Heart right ventricle (tissue), 16 donors: Measurements from ENCODE around the gene OPTC. TPM values are rescaled to one million over a fixed set of nuclear protein-coding genes. Genes with fewer than 3 reads are reported as not detected.
A peak's percentile ranks its signal among the peaks of the same experiment; 100 is the strongest.

Experiments
- ATAC-seq, 8 donors: fragments of 200-7000 bp; cut with Tn5 transposase; one replicate each; pipeline ENCODE4 v1.9.1; 2020; ENCODE audit warnings: mild to moderate bottlenecking in 8 of 8, moderate library complexity in 8 of 8, moderate number of reproducible peaks in 1 of 8
- DNase-seq, 2 donors: peaks; one replicate each; pipeline ENCODE4 v3.0.0-alpha.2; 2020
- H3K27ac ChIP-seq, 10 donors: fragments of 200-600 bp; sonication (generic) in 2 of 10; one replicate each; pipeline versions ENCODE4 v1.5.0 to v1.8.0; 2020 to 2022; ENCODE audit warnings: mild to moderate bottlenecking in 3 of 10
- H3K27me3 ChIP-seq, 7 donors: fragments of 200-600 bp; one replicate each; pipeline ENCODE4 v1.8.0; 2021 to 2022; ENCODE audit warnings: mild to moderate bottlenecking in 2 of 7
- H3K36me3 ChIP-seq, 9 donors: fragments of 200-600 bp; sonication (generic) in 1 of 9; one replicate each; pipeline versions ENCODE4 v1.5.0 to v1.8.0; 2020 to 2022; ENCODE audit warnings: mild to moderate bottlenecking in 2 of 9
- H3K4me1 ChIP-seq, 9 donors: fragments of 200-600 bp; sonication (generic) in 1 of 9; one replicate each; pipeline versions ENCODE4 v1.5.0 to v1.8.0; 2020 to 2022; ENCODE audit warnings: mild to moderate bottlenecking in 4 of 9
- H3K4me3 ChIP-seq, 10 donors: fragments of 200-600 bp; sonication (generic) in 2 of 10; one replicate each; pipeline versions ENCODE4 v1.5.0 to v1.8.0; 2020 to 2022; ENCODE audit warnings: mild to moderate bottlenecking in 7 of 10, moderate library complexity in 2 of 10
- H3K9me3 ChIP-seq, 11 donors: fragments of 200-600 bp in 10 of 11; sonication (generic) in 2 of 11; one replicate each; pipeline versions ENCODE4 v1.5.0 to v1.8.0; 2013 to 2022; ENCODE audit warnings: mild to moderate bottlenecking in 2 of 11, control low read depth in 1 of 11, moderate library complexity in 1 of 11
- WGBS, 2 donors: extraction: QIAGEN DNeasy Blood & Tissue Kit; methylation state at CpG; one replicate each; pipeline ENCODE4 v1.1.7; 2013; ENCODE audit warnings: inconsistent platforms in 1 of 2; 5-methylcytosine and 5-hydroxymethylcytosine counted together
- intact Hi-C, 10 donors: fragments of 100-400 bp; cut with DNase I; formaldehyde crosslinking; loops; one replicate each; pipeline versions ENCODE4 v1.11.1 to v1.14.2; 2022
- polyA plus RNA-seq, 2 donors: library from polyadenylated mRNA; stranded (reverse); fragments of 200-250 nt; gene quantifications; one replicate each; pipeline ENCODE4 v1.2.3, GENCODE V29; 2013
- total RNA-seq, 10 donors: library from RNA; stranded (reverse); fragmentation: NEBNext Ultra II Directional in 3 of 10; extraction: Animal tissue kit (Norgen Biotek cat#: 25700) in 3 of 10; gene quantifications; one replicate each; pipeline versions ENCODE4 v1.2.1 to v1.2.4, GENCODE V29; 2021 to 2023
- TF ChIP-seq, protein P1 (sequence below), 9 donors: fragments of 200-600 bp; sonication (generic) in 2 of 9; IDR thresholded peaks; one replicate each; pipeline versions ENCODE4 v1.5.0 to v1.8.0; 2021 to 2022; ENCODE audit warnings: antibody characterized with exemption in 9 of 9, mild to moderate bottlenecking in 5 of 9, moderate library complexity in 1 of 9
- donor health status: Arrhythmogenic right ventricular cardiomyopathy.
- donor health status: ischemic (EF 13 %, LVEDD 7.1; RV severe dilation, severe dysfunction).
- donor health status: healthy with polysubstance abuse.
- donor health status: DM: no; HTN: yes; CAD: no.
- donor health status: DM: no; HTN: no; CAD: no.
- donor health status: ischemic (EF 25% LVEDD 6.9; RV normal size, moderate dysfunction).
- donor health status: ischemic (EF 25% LVEDD 5.7; RV mildly dilated, moderate dysfunction).
- donor health status: healthy.
- donor health status: DM: yes; HTN: yes; CAD: no.
- donor health status: Ischemic cardiomyopathy.
- donor health status: ischemic (EF 35%, LVEDD 5.7; RV mildly dilated, moderate dysfunction).
- donor health status: nonischemic (EF 11% LVEDD 7.7; RV severe dilation, severe dysfunction).
- donor health status: DM: yes; HTN: yes; CAD: no.
- donor health status: PGD.
- donor health status: ischemic (EF 29% LVEDD 5.4; RV normal size, mild dysfunction).
- donor health status: nonischemic (EF 23%, LVEDD 6.1; RV moderate dilation, normal function).

Gene OPTC
- total and polyA plus RNA-seq, 12 donors: not detected

DNA sequence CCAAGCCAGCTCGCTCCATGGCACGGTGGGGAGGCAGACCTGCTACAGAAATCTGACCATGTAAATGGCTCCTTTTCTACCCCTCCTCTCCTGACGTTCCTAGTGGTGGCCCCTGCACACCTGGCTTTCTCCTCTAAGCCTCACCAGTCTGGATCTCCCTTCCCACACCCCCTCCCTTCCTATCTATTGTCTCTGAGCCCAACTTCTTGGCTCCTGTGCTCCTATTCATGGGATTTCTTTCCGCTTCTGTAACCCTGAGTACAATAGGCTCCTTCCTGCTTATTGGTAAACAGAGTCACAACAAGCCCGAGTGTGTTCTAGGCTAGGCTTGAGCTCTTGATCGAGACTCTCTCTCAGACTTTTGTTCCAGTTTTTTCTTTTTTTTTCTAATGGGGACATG lies 17.6 kb downstream of the OPTC start:
- no peaks in the 10 kb centered on the region for H3K36me3 ChIP-seq
- ATAC-seq (peak; percentile 10 to 68 (median 55)), DNase-seq (peak in 1 of 2 donors; percentile 50)
- WGBS, 2 donors: 67 to 76% methylated on average over 6 of the region's 6 CpGs
- TF ChIP-seq, protein P1, sequence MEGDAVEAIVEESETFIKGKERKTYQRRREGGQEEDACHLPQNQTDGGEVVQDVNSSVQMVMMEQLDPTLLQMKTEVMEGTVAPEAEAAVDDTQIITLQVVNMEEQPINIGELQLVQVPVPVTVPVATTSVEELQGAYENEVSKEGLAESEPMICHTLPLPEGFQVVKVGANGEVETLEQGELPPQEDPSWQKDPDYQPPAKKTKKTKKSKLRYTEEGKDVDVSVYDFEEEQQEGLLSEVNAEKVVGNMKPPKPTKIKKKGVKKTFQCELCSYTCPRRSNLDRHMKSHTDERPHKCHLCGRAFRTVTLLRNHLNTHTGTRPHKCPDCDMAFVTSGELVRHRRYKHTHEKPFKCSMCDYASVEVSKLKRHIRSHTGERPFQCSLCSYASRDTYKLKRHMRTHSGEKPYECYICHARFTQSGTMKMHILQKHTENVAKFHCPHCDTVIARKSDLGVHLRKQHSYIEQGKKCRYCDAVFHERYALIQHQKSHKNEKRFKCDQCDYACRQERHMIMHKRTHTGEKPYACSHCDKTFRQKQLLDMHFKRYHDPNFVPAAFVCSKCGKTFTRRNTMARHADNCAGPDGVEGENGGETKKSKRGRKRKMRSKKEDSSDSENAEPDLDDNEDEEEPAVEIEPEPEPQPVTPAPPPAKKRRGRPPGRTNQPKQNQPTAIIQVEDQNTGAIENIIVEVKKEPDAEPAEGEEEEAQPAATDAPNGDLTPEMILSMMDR (IDR thresholded peaks at IDR 0.05): no peak
- no peak overlapping the region for H3K4me3 ChIP-seq
- intact Hi-C loops: loop anchor here in 2 of 10 donors (2.0 to 5.0 kb wide), 2 partner anchors 36 to 115 kb away; partner anchors contain the start of gene ATP2B4 (in 1 of the 2)
- H3K4me1 ChIP-seq: peaks cover 31 to 82% (median 56%) of the 10 kb centered on the region in 9 donors
- no peaks in the 10 kb centered on the region for H3K27me3 ChIP-seq
- H3K27ac ChIP-seq: peak overlapping the region in 9 of 10 donors; percentile 46 to 91 (median 70)
- no peaks in the 10 kb centered on the region for H3K9me3 ChIP-seq

DNA sequence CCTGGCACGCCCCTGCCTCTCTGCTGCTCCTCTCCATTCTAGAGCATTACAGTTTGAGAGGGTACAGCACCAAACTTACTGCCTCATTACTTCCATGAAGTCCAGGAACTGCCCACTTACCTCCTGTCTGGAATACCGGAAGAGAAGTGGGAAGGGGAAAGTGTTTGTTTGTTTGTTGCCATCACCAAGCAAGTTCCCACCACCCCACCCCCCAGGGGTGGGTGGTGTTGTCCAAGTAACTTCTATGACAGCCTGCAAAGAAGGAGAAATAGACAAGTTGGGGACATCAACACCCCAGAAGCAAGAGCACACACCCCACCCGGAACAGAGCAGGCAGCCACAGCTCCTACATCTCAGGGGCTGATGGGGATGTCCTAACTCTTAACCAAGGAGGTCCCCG lies 18.0 kb downstream of the OPTC start:
- H3K27ac ChIP-seq: peak overlapping the region in 9 of 10 donors; percentile 46 to 91 (median 70)
- no peaks in the 10 kb centered on the region for H3K36me3 ChIP-seq
- no peaks in the 10 kb centered on the region for H3K27me3 ChIP-seq
- intact Hi-C loops: loop anchor here in 2 of 10 donors (2.0 to 5.0 kb wide), 2 partner anchors 35 to 115 kb away; partner anchors contain the start of gene ATP2B4 (in 1 of the 2)
- 69 to 74% methylated on average over 4 of the region's 4 CpGs for WGBS, 2 donors
- DNase-seq: no peak
- no peak for ATAC-seq
- H3K4me3 ChIP-seq: no peak overlapping the region
- H3K4me1 ChIP-seq: peaks cover 28 to 78% (median 53%) of the 10 kb centered on the region in 9 donors
- no peaks in the 10 kb centered on the region for H3K9me3 ChIP-seq
- TF ChIP-seq, protein P1 (IDR thresholded peaks at IDR 0.05): no peak

DNA sequence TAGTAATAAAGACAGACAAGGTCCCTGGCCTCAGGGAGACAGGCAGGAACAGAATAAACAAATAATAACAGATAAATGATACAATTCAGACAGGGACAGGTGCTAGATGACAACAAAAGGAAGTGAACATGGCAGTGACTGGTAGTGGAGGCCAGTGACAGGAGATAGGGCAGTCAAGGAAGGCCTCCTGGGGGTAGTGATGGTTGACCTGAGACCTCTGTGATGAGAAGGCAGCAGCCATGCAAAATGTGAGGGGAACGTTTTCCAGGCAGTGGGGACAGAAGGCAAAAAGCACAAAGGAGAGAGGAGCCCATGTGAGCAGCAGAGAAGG lies 18.5 kb downstream of the OPTC start:
- Histone ChIP-seq H3K4me3 (no peak overlapping the region), H3K36me3 (no peaks in the 10 kb centered on the region), H3K27me3 (no peaks in the 10 kb centered on the region), H3K9me3 (no peaks in the 10 kb centered on the region), H3K4me1 (peaks cover 24 to 72% (median 47%) of the 10 kb centered on the region in 9 donors), H3K27ac (peak overlapping the region in 9 of 10 donors; percentile 46 to 91 (median 70))
- DNase-seq (no peak), ATAC-seq (no peak)
- TF ChIP-seq, protein P1 (IDR thresholded peaks at IDR 0.05): no peak
- 61 to 82% methylated on average over 1 of the region's 1 CpG for WGBS, 2 donors
- intact Hi-C loops: loop anchor here in 1 of 10 donors (5.0 kb wide), 1 partner anchor 35 kb away; no protein-coding TSS in a partner anchor

DNA sequence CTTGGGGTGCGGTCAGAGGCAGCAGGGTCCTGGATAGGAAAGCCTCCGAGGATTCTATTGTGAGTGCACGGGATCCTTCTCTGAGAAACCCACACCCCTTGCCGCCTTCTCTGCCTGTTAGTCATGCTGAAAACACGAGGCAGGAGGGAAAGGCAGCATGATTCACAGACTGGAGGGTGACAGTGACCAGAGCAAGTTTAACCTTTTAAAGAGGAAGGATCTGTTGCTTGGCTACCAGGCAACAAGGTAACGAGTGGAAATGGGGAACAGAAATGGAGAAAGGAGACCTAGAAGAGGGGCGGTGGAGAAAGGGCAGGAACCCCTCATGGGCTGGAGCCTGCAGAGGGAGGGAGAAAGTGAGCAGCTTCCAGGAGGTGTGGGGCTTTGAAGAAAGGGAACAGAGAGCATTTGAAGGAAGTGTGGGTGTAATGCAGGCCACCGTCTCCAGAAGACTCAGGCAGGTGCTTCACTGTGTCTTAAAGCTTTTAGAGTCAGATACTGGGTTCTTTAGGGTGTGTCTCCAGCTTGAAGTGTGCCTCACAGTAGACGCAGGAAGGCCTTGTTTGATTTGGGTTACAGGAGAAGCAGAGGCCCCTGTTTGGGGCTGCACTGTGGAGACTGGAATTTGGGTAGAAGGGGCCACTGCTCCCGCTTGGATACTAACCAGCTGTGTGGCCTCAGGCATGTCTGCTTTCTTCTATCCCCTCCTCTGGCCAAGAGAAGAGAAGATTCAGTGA lies 19.1 kb downstream of the OPTC start:
- Histone ChIP-seq H3K4me3 (no peak overlapping the region), H3K27me3 (no peaks in the 10 kb centered on the region), H3K27ac (peak overlapping the region in 9 of 10 donors; percentile 46 to 91 (median 70)), H3K9me3 (no peaks in the 10 kb centered on the region), H3K36me3 (no peaks in the 10 kb centered on the region), H3K4me1 (peaks cover 19 to 67% (median 42%) of the 10 kb centered on the region in 9 donors)
- peak in 1 of 2 donors; percentile 46 for DNase-seq
- WGBS, 2 donors: 45 to 63% methylated on average over 10 of the region's 10 CpGs
- TF ChIP-seq, protein P1 (IDR thresholded peaks at IDR 0.05): no peak
- intact Hi-C loops: loop anchor here in 1 of 10 donors (5.0 kb wide), 1 partner anchor 34 kb away; no protein-coding TSS in a partner anchor
- ATAC-seq: peak in 7 of 8 donors; percentile 14 to 80 (median 40)
